Common myeloid progenitor, CD34-positive (primary cell): Measurements from ENCODE around the gene RHO.

ENCODE experiments used
- CTCF ChIA-PET: fragments of 350-600 bp; sonication (Branson Sonifier 250); formaldehyde crosslinking; loops from one replicate; lab custom pipeline; 2021; ENCODE audit warnings: antibody characterized with exemption; lab: Charles Lee
- POLR2A ChIA-PET: fragments of 350-600 bp; sonication (Branson Sonifier 250); formaldehyde crosslinking; loops from one replicate; lab custom pipeline; 2021; ENCODE audit warnings: antibody characterized with exemption; lab: Charles Lee
- DNase-seq, 3 donors: peaks; one replicate each; pipeline versions ENCODE4 v3.0.0 to v3.0.0-alpha.2; 2013
- H3K27ac ChIP-seq, 2 experiments: 1 replicate in 1 of 2; 2 replicates in 1 of 2; pipeline ENCODE4 v1.7.0; 2013; ENCODE audit warnings: inconsistent platforms in 2 of 2, low read length in 2 of 2, mild to moderate bottlenecking in 2 of 2, low read depth in 1 of 2, moderate library complexity in 1 of 2; ENCODE audit not compliant: severe bottlenecking in 2 of 2, insufficient read depth in 1 of 2, poor library complexity in 1 of 2
- H3K27me3 ChIP-seq, 5 experiments: replicated peaks in 2 of 5; 1 replicate in 3 of 5; 2 replicates in 2 of 5; pipeline versions ENCODE4 v1.6.1 to v1.7.0; 2013; ENCODE audit warnings: low read length in 4 of 5, mild to moderate bottlenecking in 2 of 5, moderate library complexity in 2 of 5, inconsistent platforms in 1 of 5; ENCODE audit not compliant: insufficient read depth in 5 of 5, control insufficient read depth in 4 of 5
- H3K36me3 ChIP-seq, 4 experiments: 1 replicate in 2 of 4; 2 replicates in 2 of 4; pipeline versions ENCODE4 v1.6.1 to v1.7.0; 2013; ENCODE audit warnings: low read length in 3 of 4, control low read depth in 1 of 4, mild to moderate bottlenecking in 1 of 4; ENCODE audit not compliant: control insufficient read depth in 4 of 4, insufficient read depth in 4 of 4
- H3K4me1 ChIP-seq, 4 experiments: 1 replicate in 3 of 4; 2 replicates in 1 of 4; pipeline versions ENCODE4 v1.6.1 to v1.7.1; 2013; ENCODE audit warnings: low read length in 3 of 4, mild to moderate bottlenecking in 3 of 4, control low read depth in 1 of 4, inconsistent platforms in 1 of 4, moderate library complexity in 1 of 4; ENCODE audit not compliant: control insufficient read depth in 4 of 4, insufficient read depth in 4 of 4; ENCODE audit errors: control extremely low read depth in 1 of 4
- H3K4me3 ChIP-seq, 7 experiments: 1 replicate in 4 of 7; 2 replicates in 3 of 7; pipeline versions ENCODE4 v1.5.1 to v1.7.0; 2013; ENCODE audit warnings: mild to moderate bottlenecking in 7 of 7, low read length in 6 of 7, moderate library complexity in 6 of 7, inconsistent platforms in 2 of 7, low read depth in 2 of 7, control low read depth in 1 of 7; ENCODE audit not compliant: insufficient read depth in 4 of 7, control insufficient read depth in 1 of 7; ENCODE audit errors: extremely low read depth in 1 of 7
- H3K9me3 ChIP-seq, 5 experiments: 1 replicate in 4 of 5; 2 replicates in 1 of 5; pipeline versions ENCODE4 v1.6.1 to v1.7.1; 2013; ENCODE audit warnings: low read length in 4 of 5, mild to moderate bottlenecking in 2 of 5, inconsistent platforms in 1 of 5, low read depth in 1 of 5, moderate library complexity in 1 of 5; ENCODE audit not compliant: control insufficient read depth in 4 of 5, insufficient read depth in 2 of 5; ENCODE audit errors: control extremely low read depth in 1 of 5
- WGBS: methylation state at CpG from one replicate; pipeline ENCODE4 v1.1.5; 2013; ENCODE audit not compliant: insufficient coverage; 5-methylcytosine and 5-hydroxymethylcytosine counted together

Gene RHO

DNA sequence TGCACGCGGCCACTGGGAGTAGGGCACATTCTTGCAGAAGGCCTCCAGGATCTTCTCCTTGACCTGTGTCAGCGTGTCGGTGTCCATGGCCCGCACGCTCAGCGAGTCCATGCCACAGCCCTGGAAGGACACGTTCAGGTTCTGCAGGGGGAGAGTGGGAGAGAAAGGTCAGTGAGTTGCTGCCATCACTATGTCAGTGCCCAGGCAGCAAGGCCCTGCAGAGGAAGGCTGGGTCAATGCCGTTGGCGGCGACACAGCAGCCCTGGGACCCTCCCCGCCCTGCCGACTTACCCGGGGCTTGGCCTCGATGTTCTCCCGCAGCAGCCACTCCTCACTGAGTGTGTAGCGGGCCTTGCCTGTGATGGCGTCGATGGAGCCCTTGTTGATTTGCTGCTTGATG is 34.4 kb downstream of the RHO start:
- H3K36me3 ChIP-seq: peaks cover 11 to 98% (median 67%) of the 10 kb centered on the region in 4 experiments
- H3K27me3 ChIP-seq: no peaks in the 10 kb centered on the region
- CTCF ChIA-PET: interaction anchor here (1.1 to 1.2 kb wide), 2 partner anchors 14 to 30 kb away, joined by 3 to 4 read pairs; no protein-coding TSS in a partner anchor
- 94% methylated on average over 19 of the region's 19 CpGs for WGBS
- H3K27ac ChIP-seq: no peak overlapping the region
- peaks cover 0 to 40% (median 33%) of the 10 kb centered on the region in 4 experiments for H3K4me1 ChIP-seq
- H3K4me3 ChIP-seq: no peak overlapping the region
- DNase-seq: no peak
- H3K9me3 ChIP-seq: no peaks in the 10 kb centered on the region
- POLR2A ChIA-PET: no interaction called here

DNA sequence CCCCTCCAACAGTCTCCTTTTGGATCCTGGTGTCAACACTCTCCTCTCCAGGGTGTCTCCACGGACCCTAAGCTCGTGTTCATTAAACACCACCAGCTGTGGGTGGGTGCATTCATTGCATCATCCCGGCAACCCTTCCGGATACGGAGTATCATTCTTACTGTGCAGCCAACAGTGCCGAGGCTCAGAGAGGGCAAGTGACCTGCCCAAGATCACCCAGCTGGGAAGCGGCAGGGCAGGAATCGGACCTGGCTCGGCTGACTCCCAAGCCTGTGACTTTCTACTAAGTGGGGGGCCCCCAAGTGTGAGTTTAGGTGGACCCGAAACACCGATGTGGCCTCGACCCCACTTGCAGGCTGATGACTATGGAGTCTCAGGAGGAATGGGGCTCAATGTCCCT is 34.9 kb downstream of the RHO start:
- Histone ChIP-seq H3K27ac (no peak overlapping the region), H3K4me1 (peaks cover 0 to 38% (median 31%) of the 10 kb centered on the region in 4 experiments), H3K4me3 (no peak overlapping the region), H3K9me3 (no peaks in the 10 kb centered on the region), H3K27me3 (no peaks in the 10 kb centered on the region), H3K36me3 (peaks cover 10 to 96% (median 65%) of the 10 kb centered on the region in 4 experiments)
- WGBS: 96% methylated on average over 10 of the region's 12 CpGs
- ChIA-PET POLR2A (interaction anchor here (0.6 kb wide), 1 partner anchor 79 kb away, joined by 3 read pairs; no protein-coding TSS in a partner anchor), CTCF (no interaction called here)
- DNase-seq: no peak

DNA sequence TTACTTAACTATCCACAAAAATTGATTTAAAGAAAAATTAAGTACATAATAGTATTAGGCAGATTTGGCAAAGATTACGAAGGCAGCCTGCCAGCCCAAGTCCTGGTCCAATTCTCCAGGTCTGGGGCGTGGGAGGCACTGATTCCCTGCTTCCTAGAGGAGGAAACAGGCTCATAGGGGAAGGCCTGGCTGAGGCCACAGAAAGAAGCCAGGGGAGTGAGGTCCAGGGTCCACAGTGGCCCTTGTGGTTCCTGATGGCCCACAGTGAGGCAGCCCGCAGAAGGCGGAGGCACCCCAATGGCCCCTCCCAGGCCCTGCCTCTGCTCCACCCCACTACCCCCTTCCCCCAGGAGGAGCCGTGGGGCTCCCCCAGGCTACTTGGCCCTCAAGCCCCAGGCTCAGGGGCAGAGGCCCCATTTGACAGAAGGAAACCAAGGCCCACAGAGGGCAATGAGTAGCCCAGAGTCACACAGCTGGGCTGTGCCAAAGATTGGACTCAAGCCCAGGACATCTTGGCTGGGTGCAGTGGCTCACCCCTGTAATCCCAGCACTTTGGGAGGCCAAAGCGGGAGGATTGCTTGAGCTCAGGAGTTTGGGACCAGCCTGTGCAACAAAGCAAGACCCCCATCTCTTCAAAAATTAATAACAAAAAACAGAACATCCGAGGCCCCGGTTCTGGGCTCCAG is 35.6 kb downstream of the RHO start:
- ChIA-PET CTCF (interaction anchor here (0.7 kb wide), 1 partner anchor 10 kb away, joined by 3 read pairs; no protein-coding TSS in a partner anchor), POLR2A (interaction anchor here (0.6 kb wide), 1 partner anchor 78 kb away, joined by 3 read pairs; no protein-coding TSS in a partner anchor)
- Histone ChIP-seq H3K36me3 (peaks cover 9 to 90% (median 68%) of the 10 kb centered on the region in 4 experiments), H3K27ac (peak overlapping the region in 1 of 2 experiments; percentile 5), H3K9me3 (no peaks in the 10 kb centered on the region), H3K4me3 (no peak overlapping the region), H3K27me3 (no peaks in the 10 kb centered on the region), H3K4me1 (peaks cover 0 to 31% (median 24%) of the 10 kb centered on the region in 4 experiments)
- no peak for DNase-seq
- 100% methylated on average over 5 of the region's 8 CpGs for WGBS

DNA sequence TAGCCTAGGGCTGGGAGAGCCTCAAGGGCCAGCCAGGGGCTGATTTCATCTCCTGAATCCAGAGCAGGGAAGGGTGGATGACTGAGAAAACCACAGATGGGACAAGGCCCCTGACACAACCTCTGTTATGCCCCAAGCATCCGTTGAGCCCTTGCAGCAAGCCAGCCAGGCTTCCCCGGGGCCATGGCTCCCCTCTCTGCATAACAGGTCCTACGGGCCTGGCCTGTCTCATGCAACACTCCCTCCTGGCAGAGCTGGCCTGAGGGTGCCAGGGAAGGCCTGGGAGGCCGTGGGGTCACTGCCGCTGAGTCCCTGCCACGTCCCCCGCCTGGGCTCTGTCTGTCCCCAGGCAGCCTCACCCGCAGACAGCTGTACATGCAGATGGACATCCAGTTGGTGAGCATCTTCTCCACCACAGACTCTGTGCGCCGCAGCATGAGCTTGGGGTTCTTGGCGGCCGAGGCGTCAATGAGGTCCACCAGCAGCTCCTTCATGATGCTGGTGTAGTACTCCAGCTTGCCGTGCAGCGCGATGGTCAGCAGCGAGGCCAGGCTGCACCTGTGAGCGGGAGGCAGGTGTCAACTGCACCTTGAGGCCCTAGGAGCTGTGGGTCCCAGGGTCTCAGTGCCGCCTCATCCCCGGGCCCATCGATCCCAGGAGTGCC is 36.7 kb downstream of the RHO start:
- WGBS: 99% methylated on average over 21 of the region's 21 CpGs
- Histone ChIP-seq H3K4me3 (no peak overlapping the region), H3K27ac (no peak overlapping the region), H3K27me3 (no peaks in the 10 kb centered on the region), H3K4me1 (peaks cover 0 to 20% (median 14%) of the 10 kb centered on the region in 4 experiments), H3K36me3 (peaks cover 5 to 88% (median 67%) of the 10 kb centered on the region in 4 experiments), H3K9me3 (no peaks in the 10 kb centered on the region)
- no peak for DNase-seq
- POLR2A ChIA-PET: no interaction called here
- CTCF ChIA-PET: interaction anchor here (0.6 to 5.6 kb wide), 3 partner anchors 11 to 75 kb away, joined by 3 to 61 read pairs (median 5); no protein-coding TSS in a partner anchor

DNA sequence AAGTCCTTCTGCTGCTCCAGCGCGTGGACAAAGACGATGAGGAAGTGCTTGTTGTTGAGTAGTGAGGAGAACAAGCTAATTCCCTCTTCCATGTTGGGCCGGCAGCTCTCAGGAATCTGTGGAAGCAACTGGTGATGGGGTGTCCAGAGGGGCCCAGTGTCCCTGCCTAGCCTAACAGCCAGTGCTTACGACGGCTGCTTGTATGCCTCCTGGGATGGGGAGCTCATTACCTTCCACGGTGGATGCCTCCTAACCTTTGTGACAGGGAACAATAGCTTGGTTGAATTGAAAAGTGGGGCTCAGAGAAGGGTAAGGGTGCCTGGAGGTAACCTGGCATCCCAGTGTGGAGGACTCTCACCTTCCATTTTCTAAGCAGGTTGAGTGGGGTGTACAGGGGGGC is 37.5 kb downstream of the RHO start:
- peaks cover 5 to 90% (median 70%) of the 10 kb centered on the region in 4 experiments for H3K36me3 ChIP-seq
- POLR2A ChIA-PET: no interaction called here
- no peak for DNase-seq
- peaks cover 0 to 12% (median 8%) of the 10 kb centered on the region in 4 experiments for H3K4me1 ChIP-seq
- CTCF ChIA-PET: interaction anchor here (1.0 to 5.6 kb wide), 3 partner anchors 9 to 76 kb away, joined by 3 to 61 read pairs (median 5); no protein-coding TSS in a partner anchor
- H3K4me3 ChIP-seq: no peak overlapping the region
- H3K27me3 ChIP-seq: no peaks in the 10 kb centered on the region
- H3K9me3 ChIP-seq: no peaks in the 10 kb centered on the region
- WGBS: 95% methylated on average over 6 of the region's 7 CpGs
- H3K27ac ChIP-seq: no peak overlapping the region

DNA sequence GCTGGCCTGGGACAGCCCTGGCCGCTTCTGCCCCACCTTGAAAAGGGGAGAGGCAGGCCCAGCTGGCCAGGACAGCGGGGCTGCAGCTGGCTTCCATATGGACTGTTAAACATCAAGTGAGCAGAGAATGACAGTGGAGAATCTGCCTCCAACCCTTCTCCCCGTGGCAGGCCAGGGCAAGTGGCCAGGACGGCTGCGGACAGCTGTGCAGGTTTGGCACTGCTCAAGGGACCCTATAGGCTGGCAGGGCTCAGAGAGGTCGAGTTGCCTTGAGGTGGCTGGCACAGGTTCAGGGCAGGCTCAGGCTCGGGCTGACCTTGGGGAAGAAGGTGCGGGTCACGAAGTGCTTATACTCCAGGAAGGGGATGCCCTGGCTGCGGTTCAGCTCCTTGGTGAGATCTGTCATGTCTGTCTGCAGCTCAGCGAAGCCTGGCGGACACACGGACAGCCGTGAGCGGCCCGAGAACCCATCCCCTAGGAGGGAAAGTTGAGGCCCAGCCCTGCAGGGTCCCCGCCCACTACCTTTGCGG is 38.8 kb downstream of the RHO start:
- 97% methylated on average over 17 of the region's 18 CpGs for WGBS
- POLR2A ChIA-PET: no interaction called here
- H3K4me3 ChIP-seq: no peak overlapping the region
- H3K9me3 ChIP-seq: no peaks in the 10 kb centered on the region
- CTCF ChIA-PET: interaction anchor here (0.8 to 5.6 kb wide), 2 partner anchors 11 to 13 kb away, joined by 4 to 61 read pairs; no protein-coding TSS in a partner anchor
- no peaks in the 10 kb centered on the region for H3K27me3 ChIP-seq
- H3K36me3 ChIP-seq: peaks cover 5 to 97% (median 74%) of the 10 kb centered on the region in 4 experiments
- DNase-seq: no peak
- H3K27ac ChIP-seq: no peak overlapping the region
- no peaks in the 10 kb centered on the region for H3K4me1 ChIP-seq
